Choroid plexus epithelial cell (primary cell): ENCODE results near the gene DLD.
A peak's percentile ranks its signal among the peaks of the same experiment; 100 is the strongest.

Experiments
- DNase-seq: peaks from one replicate; pipeline ENCODE4 v3.0.0-alpha.2; 2010; ENCODE audit warnings: low read depth
- H3K4me3 ChIP-seq: 2 replicates; pipeline ENCODE4 v1.5.1; 2011; ENCODE audit warnings: low read depth, mild to moderate bottlenecking, control low read depth, low read length, moderate library complexity
- CTCF ChIP-seq: conservative IDR thresholded peaks from 2 replicates; pipeline ENCODE4 v1.5.1; 2011; ENCODE audit warnings: low read depth, mild to moderate bottlenecking, control low read depth, inconsistent platforms, low read length, moderate library complexity

The DLD gene

GRCh38 chr7:107924841-107925504 is 34.0 kb downstream of the DLD start:
- no peak for DNase-seq
- TF ChIP-seq CTCF = no peak
- no peak overlapping the region for H3K4me3 ChIP-seq

GRCh38 chr7:107926481-107926880 is 35.5 kb downstream of the DLD start:
- no peak for TF ChIP-seq CTCF
- DNase-seq = no peak
- no peak overlapping the region for H3K4me3 ChIP-seq

GRCh38 chr7:107931740-107932515 is 40.9 kb downstream of the DLD start:
- TF ChIP-seq CTCF = no peak
- no peak for DNase-seq
- no peak overlapping the region for H3K4me3 ChIP-seq

GRCh38 chr7:107932805-107933204 is 41.8 kb downstream of the DLD start:
- H3K4me3 ChIP-seq = no peak overlapping the region
- no peak for TF ChIP-seq CTCF
- DNase-seq = no peak

- DNase-seq = no peak
- H3K4me3 ChIP-seq = no peak overlapping the region
- TF ChIP-seq CTCF = no peak
These were observed 42.5 kb downstream of the DLD start for GRCh38 chr7:107933386-107934013.

GRCh38 chr7:107934991-107935770 is 44.2 kb downstream of the DLD start:
- no peak overlapping the region for H3K4me3 ChIP-seq
- TF ChIP-seq CTCF = no peak
- DNase-seq = peak; percentile 66
